Memory B cell (primary cell): ENCODE data around the gene LRRC8B.

Experiments
- ATAC-seq: fragments of 150-1000 bp; cut with Tn5 transposase; 2 replicates; pipeline ENCODE4 v1.10.0; 2021; ENCODE audit warnings: low read depth, mild to moderate bottlenecking, moderate library complexity
- DNase-seq, 2 donors: peaks; one replicate each; pipeline ENCODE4 v3.0.0; 2022; ENCODE audit warnings: low spot score in 2 of 2
- H3K27ac Mint-ChIP-seq: one replicate; pipeline ENCODE4 v1.8.0; 2022; ENCODE audit warnings: mild to moderate bottlenecking, moderate library complexity, mixed read lengths
- H3K27me3 Mint-ChIP-seq: one replicate; pipeline ENCODE4 v1.8.0; 2022; ENCODE audit warnings: mixed read lengths
- H3K36me3 Mint-ChIP-seq: one replicate; pipeline ENCODE4 v1.8.0; 2022; ENCODE audit warnings: mild to moderate bottlenecking, mixed read lengths
- H3K4me1 Mint-ChIP-seq: one replicate; pipeline ENCODE4 v1.8.0; 2022; ENCODE audit warnings: mixed read lengths
- H3K4me3 Mint-ChIP-seq: one replicate; pipeline ENCODE4 v1.8.0; 2022; ENCODE audit warnings: mild to moderate bottlenecking, moderate library complexity, mixed read lengths
- H3K9me3 Mint-ChIP-seq: one replicate; pipeline ENCODE4 v1.8.0; 2022; ENCODE audit warnings: mixed read lengths

LRRC8B gene

DNA sequence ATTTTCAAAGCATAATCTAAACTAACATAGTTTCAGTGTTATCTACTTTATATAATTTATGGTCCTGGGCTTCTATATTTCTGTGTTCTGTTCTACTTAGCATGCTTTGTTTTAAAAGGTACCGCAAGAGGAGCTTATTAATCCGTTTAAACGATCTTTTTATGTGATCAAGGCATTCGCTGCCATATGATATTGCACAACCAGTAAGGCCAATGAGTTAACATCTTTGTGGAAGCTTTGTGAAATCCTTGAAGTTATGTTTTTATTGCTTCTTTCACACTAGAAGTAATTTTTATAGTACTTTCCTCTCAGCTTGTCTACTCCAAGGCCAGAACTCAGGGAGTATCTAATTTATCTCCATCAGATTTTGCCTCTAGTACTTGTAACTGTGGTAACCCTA, 117.2 kb downstream of the LRRC8B start:
- Mint-ChIP-seq H3K4me3 (no peak overlapping the region), H3K4me1 (peaks cover 2% of the 10 kb centered on the region), H3K9me3 (peaks cover 7% of the 10 kb centered on the region), H3K27me3 (no peaks in the 10 kb centered on the region), H3K36me3 (peaks cover 6% of the 10 kb centered on the region), H3K27ac (no peak overlapping the region)
- ATAC-seq (no peak), DNase-seq (no peak)

DNA sequence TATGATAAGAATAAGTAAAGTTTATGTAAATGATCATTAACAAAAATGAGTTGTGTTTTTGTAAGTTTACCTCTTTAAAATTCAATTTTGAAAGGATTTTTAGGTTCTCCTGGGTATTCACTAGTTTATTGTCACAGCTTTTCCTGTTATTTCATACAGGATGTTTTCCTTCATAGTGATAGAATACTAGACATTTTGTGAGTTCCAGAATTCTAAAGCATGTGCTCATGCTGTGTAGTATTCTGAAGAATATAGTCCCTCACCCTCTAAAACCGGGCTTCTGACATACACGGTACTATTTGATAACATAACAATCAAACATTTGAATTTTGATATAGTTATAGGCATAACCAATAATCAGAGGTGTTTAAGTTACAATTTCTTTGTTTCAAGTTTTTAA, 118.9 kb downstream of the LRRC8B start:
- H3K9me3 Mint-ChIP-seq = peaks cover 7% of the 10 kb centered on the region
- no peak overlapping the region for H3K27ac Mint-ChIP-seq
- ATAC-seq (no peak), DNase-seq (no peak)
- no peaks in the 10 kb centered on the region for H3K27me3 Mint-ChIP-seq
- H3K36me3 Mint-ChIP-seq = peaks cover 6% of the 10 kb centered on the region
- no peak overlapping the region for H3K4me3 Mint-ChIP-seq
- peaks cover 3% of the 10 kb centered on the region for H3K4me1 Mint-ChIP-seq

DNA sequence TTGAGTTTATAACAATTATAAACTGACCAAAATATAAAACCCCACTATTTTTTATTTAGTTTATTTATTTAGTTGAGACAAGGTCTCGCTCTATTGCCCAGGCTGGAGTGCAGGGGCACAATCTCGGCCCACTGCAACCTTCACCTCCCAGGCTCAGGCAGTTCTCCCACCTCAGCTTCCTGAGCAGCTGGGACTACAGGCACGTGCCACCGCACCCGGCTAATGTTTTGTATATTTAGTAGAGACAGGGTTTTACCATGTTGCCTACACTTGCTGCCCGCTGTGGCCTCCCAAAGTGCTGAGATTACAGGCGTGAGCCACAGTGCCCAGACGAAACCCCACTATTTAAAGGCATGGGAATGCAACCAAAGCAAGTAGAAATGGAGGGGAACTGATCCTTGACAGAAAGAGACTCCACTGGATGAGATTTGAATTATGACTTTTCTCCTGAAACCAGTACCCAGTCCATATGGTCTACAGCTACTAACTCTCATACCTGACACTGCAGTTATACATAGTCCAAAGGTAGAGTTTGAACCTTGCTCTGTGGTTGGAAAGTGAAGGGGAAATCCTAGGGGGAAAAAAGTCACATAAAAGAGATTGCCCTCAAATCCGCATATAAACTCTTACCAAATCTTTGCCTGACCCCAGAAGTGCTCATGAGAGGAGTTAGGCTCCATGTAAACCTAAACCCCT, 119.6 kb downstream of the LRRC8B start:
- Mint-ChIP-seq H3K9me3 (peaks cover 7% of the 10 kb centered on the region), H3K4me3 (no peak overlapping the region), H3K27me3 (no peaks in the 10 kb centered on the region), H3K36me3 (peaks cover 6% of the 10 kb centered on the region), H3K4me1 (peaks cover 6% of the 10 kb centered on the region), H3K27ac (no peak overlapping the region)
- ATAC-seq = no peak
- DNase-seq = no peak

DNA sequence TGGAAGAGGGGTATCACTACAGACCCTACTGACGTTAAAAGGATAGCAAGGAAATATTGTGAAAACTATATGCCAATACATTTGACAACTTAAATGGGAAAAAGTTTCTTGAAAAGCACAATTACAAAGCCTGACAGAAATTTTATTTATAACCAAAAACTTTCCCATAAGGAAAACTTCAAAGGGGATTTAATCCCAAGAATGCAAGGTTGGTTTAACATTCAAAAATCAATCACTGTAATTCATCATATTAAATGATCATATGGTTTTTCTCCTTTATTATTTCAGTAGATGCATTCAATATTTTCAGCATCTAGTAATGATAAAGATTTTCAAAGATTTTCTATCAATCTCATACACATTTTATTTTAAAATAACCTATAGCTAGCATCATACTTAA, 121.6 kb downstream of the LRRC8B start:
- H3K27ac Mint-ChIP-seq = no peak overlapping the region
- no peak for ATAC-seq
- H3K27me3 Mint-ChIP-seq = no peaks in the 10 kb centered on the region
- peaks cover 7% of the 10 kb centered on the region for H3K9me3 Mint-ChIP-seq
- no peak for DNase-seq
- peaks cover 6% of the 10 kb centered on the region for H3K36me3 Mint-ChIP-seq
- H3K4me1 Mint-ChIP-seq = peaks cover 14% of the 10 kb centered on the region
- no peak overlapping the region for H3K4me3 Mint-ChIP-seq
